GM13977 (cell line): ENCODE data around the gene ALG10.
"Not testable (repeated sequence)": the region's sequence is repeated elsewhere in the genome, so short reads cannot be mapped to it uniquely, and the experiment has no call there.

Source experiments
- DNase-seq: peaks from one replicate; pipeline ENCODE4 v3.0.0; 2012; ENCODE audit warnings: low spot score
- CTCF ChIP-seq: IDR thresholded peaks from 2 replicates; pipeline ENCODE4 v1.5.1; 2012; ENCODE audit warnings: mild to moderate bottlenecking, control low read depth; ENCODE audit not compliant: insufficient read depth; ENCODE audit errors: extremely low read depth, missing control alignments
- in situ Hi-C: fragments of 300-500 bp; cut with MboI; formaldehyde crosslinking; loops from one replicate; pipeline ENCODE4 v1.12.0; 2022; ENCODE audit warnings: low sequenced_read_pairs, low pct_unique_long_range_greater_than_20kb, mixed read lengths, inconsistent platforms; ENCODE audit not compliant: unreplicated experiment

The ALG10 gene

GRCh38 chr12:34016361-34016760, 5.9 kb upstream of the ALG10 start:
- no peak for DNase-seq
- TF ChIP-seq CTCF = no peak
- in situ Hi-C loops = loop anchor here (25.0 kb wide), 1 partner anchor 1554 kb away; no protein-coding TSS in a partner anchor

GRCh38 chr12:34021071-34021470, 1.2 kb upstream of the ALG10 start:
- TF ChIP-seq CTCF = no peak
- in situ Hi-C loops = loop anchor here (10.0 to 25.0 kb wide), 2 partner anchors 1266 to 1559 kb away; partner anchors contain the start of gene YARS2
- DNase-seq = no peak

- DNase-seq = not testable (repeated sequence)
- in situ Hi-C loops = loop anchor here (10.0 kb wide), 1 partner anchor 1273 kb away; the partner anchor contains the start of gene YARS2
These were observed 5.4 kb downstream of the ALG10 start for GRCh38 chr12:34027661-34028060.

- DNase-seq = no peak
- in situ Hi-C loops = no loop called here
- no peak for TF ChIP-seq CTCF
These were observed 8.3 kb downstream of the ALG10 start for GRCh38 chr12:34030591-34030990.

- peak; percentile 44 for TF ChIP-seq CTCF
- in situ Hi-C loops = no loop called here
- peak; percentile 8 for DNase-seq
These were observed 11.5 kb downstream of the ALG10 start for GRCh38 chr12:34033628-34034296.

- in situ Hi-C loops = not testable (repeated sequence)
These were observed 16.1 kb downstream of the ALG10 start for GRCh38 chr12:34038357-34038756.

GRCh38 chr12:34046570-34046969, 24.3 kb downstream of the ALG10 start:
- in situ Hi-C loops = loop anchor here (10.0 kb wide), 1 partner anchor 168 kb away; no protein-coding TSS in a partner anchor
- DNase-seq = no peak
- no peak for TF ChIP-seq CTCF

More at GRCh38 chr12:34038357-34038756, 16.1 kb downstream of the ALG10 start:
- not testable (repeated sequence) for DNase-seq

GRCh38 chr12:34047855-34048254, 25.6 kb downstream of the ALG10 start:
- in situ Hi-C loops = loop anchor here (10.0 kb wide), 1 partner anchor 167 kb away; no protein-coding TSS in a partner anchor
- DNase-seq = not testable (repeated sequence)
